ENCODE results near the gene KRTAP12-3. TPM values are rescaled to one million over a fixed set of nuclear protein-coding genes. Genes with fewer than 3 reads are reported as not detected.
"Not testable (repeated sequence)": the region's sequence is repeated elsewhere in the genome, so short reads cannot be mapped to it uniquely, and the experiment has no call there.

KRTAP12-3 gene
- total and polyA plus RNA-seq, 8 donors: not detected

- DNase-seq (peak in 1 of 4 donors; percentile 63), ATAC-seq (no peak)
- H3K4me3 ChIP-seq: no peak within 1 kb of the TSS
- no peak within 1 kb of the TSS for H3K27ac ChIP-seq
- H3K9me3 ChIP-seq: peaks cover 0 to 15% of the 10 kb centered on the region in 2 donors
- H3K36me3 ChIP-seq: no peaks in the 10 kb centered on the region
- H3K4me1 ChIP-seq: no peaks in the 10 kb centered on the region
- TF ChIP-seq, protein P1, sequence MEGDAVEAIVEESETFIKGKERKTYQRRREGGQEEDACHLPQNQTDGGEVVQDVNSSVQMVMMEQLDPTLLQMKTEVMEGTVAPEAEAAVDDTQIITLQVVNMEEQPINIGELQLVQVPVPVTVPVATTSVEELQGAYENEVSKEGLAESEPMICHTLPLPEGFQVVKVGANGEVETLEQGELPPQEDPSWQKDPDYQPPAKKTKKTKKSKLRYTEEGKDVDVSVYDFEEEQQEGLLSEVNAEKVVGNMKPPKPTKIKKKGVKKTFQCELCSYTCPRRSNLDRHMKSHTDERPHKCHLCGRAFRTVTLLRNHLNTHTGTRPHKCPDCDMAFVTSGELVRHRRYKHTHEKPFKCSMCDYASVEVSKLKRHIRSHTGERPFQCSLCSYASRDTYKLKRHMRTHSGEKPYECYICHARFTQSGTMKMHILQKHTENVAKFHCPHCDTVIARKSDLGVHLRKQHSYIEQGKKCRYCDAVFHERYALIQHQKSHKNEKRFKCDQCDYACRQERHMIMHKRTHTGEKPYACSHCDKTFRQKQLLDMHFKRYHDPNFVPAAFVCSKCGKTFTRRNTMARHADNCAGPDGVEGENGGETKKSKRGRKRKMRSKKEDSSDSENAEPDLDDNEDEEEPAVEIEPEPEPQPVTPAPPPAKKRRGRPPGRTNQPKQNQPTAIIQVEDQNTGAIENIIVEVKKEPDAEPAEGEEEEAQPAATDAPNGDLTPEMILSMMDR (IDR thresholded peaks at IDR 0.05): no peak
- H3K27me3 ChIP-seq: peaks cover 0 to 28% of the 10 kb centered on the region in 2 donors
- intact Hi-C loops (cut with DNase I): no loop called here
Observed at GRCh38 chr21:44637018-44637850, 20.5 kb upstream of the KRTAP12-3 start, which contains the start of gene KRTAP10-10. KRTAP10-10 (plus strand) TSS chr21:44637356; CDS start chr21:44637418, 62 bp downstream.

DNA sequence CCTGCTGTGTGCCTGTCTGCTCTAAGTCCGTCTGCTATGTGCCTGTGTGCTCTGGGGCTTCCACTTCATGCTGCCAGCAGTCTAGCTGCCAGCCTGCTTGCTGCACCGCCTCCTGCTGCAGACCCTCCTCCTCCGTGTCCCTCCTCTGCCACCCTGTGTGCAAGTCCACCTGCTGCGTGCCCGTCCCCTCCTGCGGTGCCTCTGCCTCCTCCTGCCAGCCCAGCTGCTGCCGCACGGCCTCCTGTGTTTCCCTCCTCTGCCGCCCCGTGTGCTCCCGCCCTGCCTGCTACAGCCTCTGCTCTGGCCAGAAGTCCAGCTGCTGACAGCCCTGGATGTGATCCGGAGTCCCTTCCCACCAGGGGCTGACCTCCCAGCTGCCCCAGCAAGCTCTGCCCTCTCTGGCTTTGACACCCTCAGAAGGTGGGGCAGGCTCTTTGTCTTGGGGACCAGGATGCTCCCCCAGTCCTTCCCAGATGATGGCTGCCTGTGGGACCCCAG lies 19.8 kb upstream of the KRTAP12-3 start:
- intact Hi-C loops (cut with DNase I); H3K9me3 ChIP-seq; H3K4me1 ChIP-seq; H3K4me3 ChIP-seq; H3K27ac ChIP-seq; ATAC-seq; H3K36me3 ChIP-seq: not testable (repeated sequence)
- H3K27me3 ChIP-seq: peaks cover 0 to 28% of the 10 kb centered on the region in 2 donors
- peak in 1 of 4 donors; percentile 53 for DNase-seq

DNA sequence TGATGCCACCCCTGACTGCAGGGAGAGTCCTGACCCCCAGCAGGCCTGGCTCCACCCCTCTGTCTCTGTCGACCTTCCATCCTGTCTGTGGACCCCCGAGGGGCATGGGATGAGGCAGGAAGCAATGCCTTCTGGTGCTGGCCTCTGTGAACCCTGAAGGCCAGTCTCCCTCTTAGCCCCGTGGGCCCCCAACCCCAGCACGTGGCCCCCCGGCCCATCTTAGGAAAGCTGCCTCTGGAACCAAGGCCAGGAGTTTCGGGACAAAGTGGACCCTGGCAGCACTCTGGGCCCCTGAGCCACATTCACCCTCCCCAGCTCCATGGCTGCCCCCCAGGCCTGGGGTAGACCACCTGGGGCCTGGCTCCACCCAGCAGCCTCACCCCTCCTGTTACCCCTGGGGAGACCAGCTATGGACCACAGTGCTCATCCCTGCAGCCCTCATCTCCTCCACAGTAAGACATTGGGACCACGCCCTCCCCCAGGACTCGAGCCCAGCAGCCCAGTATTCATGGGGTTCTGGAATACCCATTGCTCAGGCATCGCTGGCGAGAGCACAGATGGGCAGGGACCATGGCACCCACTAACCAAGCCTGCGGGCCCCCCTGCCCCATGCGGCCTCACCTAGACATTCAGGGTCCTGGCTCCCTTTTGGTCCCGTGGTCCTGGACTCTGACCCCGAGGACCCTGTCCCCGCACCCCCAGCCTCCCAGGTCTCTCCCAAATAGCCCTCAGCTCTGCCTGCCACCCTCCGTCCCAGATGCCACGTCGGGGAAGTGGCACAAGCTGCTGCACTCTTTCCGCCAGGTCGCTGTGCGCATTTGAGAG lies 19.0 kb upstream of the KRTAP12-3 start:
- H3K27me3 ChIP-seq: peaks cover 0 to 28% of the 10 kb centered on the region in 2 donors
- H3K27ac ChIP-seq; H3K9me3 ChIP-seq; ATAC-seq; intact Hi-C loops (cut with DNase I); H3K4me3 ChIP-seq; DNase-seq; H3K36me3 ChIP-seq; H3K4me1 ChIP-seq: not testable (repeated sequence)

- TF ChIP-seq, protein P1 (IDR thresholded peaks at IDR 0.05): no peak
- peaks cover 0 to 28% of the 10 kb centered on the region in 2 donors for H3K27me3 ChIP-seq
- no peaks in the 10 kb centered on the region for H3K4me1 ChIP-seq
- ATAC-seq: no peak
- intact Hi-C loops (cut with DNase I): no loop called here
- H3K4me3 ChIP-seq: no peak overlapping the region
- H3K36me3 ChIP-seq: no peaks in the 10 kb centered on the region
- H3K27ac ChIP-seq: no peak overlapping the region
- peaks cover 0 to 13% of the 10 kb centered on the region in 2 donors for H3K9me3 ChIP-seq
- no peak for DNase-seq
Observed at GRCh38 chr21:44639331-44639655, 18.4 kb upstream of the KRTAP12-3 start.

- DNase-seq (no peak), ATAC-seq (no peak)
- peaks cover 0 to 23% of the 10 kb centered on the region in 2 donors for H3K9me3 ChIP-seq
- TF ChIP-seq, protein P1 (IDR thresholded peaks at IDR 0.05): no peak
- no peak overlapping the region for H3K4me3 ChIP-seq
- no peaks in the 10 kb centered on the region for H3K36me3 ChIP-seq
- H3K27ac ChIP-seq: no peak overlapping the region
- H3K4me1 ChIP-seq: no peaks in the 10 kb centered on the region
- peaks cover 0 to 24% of the 10 kb centered on the region in 2 donors for H3K27me3 ChIP-seq
- intact Hi-C loops (cut with DNase I): no loop called here
Observed at GRCh38 chr21:44640761-44641160, 17.0 kb upstream of the KRTAP12-3 start.

Measured in left lung (tissue), 10 donors.